Vagina (tissue), 2 donors: ENCODE measurements around the gene ATRN.

Experiments used
- CTCF ChIP-seq, 3 experiments: fragments of 450-650 bp in 2 of 3; fragments of 200-600 bp in 1 of 3; sonication (generic) in 1 of 3; IDR thresholded peaks; one replicate each; pipeline ENCODE4 v1.5.1; 2017 to 2019; ENCODE audit warnings: antibody characterized with exemption in 3 of 3, mild to moderate bottlenecking in 2 of 3, moderate library complexity in 2 of 3
- POLR2A ChIP-seq, 2 donors: fragments of 450-650 bp; IDR thresholded peaks; one replicate each; pipeline ENCODE4 v1.6.1; 2017; ENCODE audit warnings: antibody characterized with exemption in 2 of 2, mild to moderate bottlenecking in 2 of 2, moderate library complexity in 2 of 2
- POLR2AphosphoS5 ChIP-seq, 2 donors: sonication (generic); formaldehyde crosslinking; IDR thresholded peaks; one replicate each; pipeline ENCODE4 v1.9.0; 2017; ENCODE audit warnings: antibody characterized with exemption in 2 of 2, mild to moderate bottlenecking in 2 of 2, low read depth in 1 of 2; ENCODE audit not compliant: insufficient read depth in 1 of 2

DNA sequence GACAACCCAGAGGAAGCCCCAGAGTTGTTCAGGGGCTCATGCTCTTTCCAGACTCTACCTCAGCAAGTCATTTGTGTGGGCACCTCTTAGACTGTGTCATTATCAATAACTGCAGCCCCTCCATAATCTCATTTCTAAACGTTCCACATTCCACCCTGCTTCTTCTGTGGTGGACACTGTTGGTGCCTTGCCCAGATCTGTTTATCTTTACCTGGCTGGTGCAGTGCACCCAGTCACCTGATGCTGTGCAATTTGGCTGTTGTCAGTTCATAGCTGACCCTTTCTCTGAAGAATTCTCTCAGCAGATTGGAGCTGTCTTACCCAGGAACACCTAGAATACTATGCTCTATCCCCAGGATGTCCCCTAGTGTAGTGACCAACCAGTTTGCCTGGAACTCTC is 80.0 kb downstream of the ATRN start:
- no peak for TF ChIP-seq POLR2A (IDR thresholded peaks at IDR 0.05)
- no peak for TF ChIP-seq CTCF (IDR thresholded peaks at IDR 0.05)
- TF ChIP-seq POLR2AphosphoS5 (IDR thresholded peaks at IDR 0.05; ENCODE audit: insufficient read depth in 1 of 2, low read depth in 1 of 2): no peak
